Measurements from ENCODE around the gene TTC29. TPM values are rescaled to one million over a fixed set of nuclear protein-coding genes. Genes with fewer than 3 reads are reported as not detected.

Gene TTC29, protein sequence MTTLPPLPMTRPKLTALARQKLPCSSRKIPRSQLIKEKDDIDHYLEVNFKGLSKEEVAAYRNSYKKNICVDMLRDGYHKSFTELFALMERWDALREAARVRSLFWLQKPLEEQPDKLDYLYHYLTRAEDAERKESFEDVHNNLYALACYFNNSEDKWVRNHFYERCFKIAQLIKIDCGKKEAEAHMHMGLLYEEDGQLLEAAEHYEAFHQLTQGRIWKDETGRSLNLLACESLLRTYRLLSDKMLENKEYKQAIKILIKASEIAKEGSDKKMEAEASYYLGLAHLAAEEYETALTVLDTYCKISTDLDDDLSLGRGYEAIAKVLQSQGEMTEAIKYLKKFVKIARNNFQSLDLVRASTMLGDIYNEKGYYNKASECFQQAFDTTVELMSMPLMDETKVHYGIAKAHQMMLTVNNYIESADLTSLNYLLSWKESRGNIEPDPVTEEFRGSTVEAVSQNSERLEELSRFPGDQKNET
- total RNA-seq, result under 1 TPM in 2 of 4 donors, not detected in 2; 0.27 to 0.67 TPM

DNA sequence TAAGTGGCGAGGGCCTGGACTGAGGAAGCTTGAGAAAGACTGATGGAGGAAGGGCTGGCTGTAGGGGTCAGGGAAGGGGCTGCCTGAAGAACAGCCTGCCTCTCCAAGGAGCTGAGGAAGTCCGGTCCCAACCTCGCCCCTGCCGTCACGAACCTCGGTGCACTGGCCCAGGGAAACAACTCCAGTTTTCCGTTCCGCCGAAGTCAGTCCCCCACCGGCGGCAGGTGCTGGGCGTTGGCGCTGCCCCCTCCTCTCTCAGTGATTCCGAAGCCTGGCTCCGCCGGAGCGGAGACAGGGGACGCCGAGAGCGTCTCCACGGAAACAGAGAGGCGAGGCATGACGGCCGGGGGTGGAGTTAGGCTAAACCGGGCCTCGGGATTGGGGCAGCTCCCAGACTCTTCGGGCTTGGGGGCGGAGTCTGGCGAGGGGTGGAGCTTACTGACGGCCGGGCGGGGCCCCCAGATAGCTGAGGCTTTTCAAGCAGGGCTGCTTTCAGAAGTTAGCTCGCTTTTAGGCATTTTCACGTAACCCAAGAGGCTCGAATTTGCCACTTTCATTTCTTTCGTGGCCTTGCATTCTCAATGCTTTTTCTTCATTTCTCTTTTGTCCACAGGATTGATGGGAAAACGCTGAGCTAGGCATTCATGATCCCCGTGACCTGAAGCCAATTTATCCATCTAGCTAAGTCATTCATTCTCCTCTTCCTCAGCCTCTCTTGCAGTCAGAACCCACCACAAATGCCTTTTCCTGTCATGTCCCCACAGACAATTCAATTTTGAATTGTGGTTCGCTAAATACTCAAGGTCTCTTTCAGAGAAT is at the start of gene TTC29:
TSS of gene TTC29 (minus strand) at position 309 of the 819 bp plus-strand sequence. CDS start 5,969 bp downstream, outside the sequence.
- Histone ChIP-seq H3K4me1 (peaks cover 6 to 11% of the 10 kb centered on the region in 2 donors), H3K9me3 (no peaks in the 10 kb centered on the region), H3K36me3 (no peaks in the 10 kb centered on the region), H3K4me3 (replicated peaks in 1 of 3) (peak within 1 kb of the TSS; percentile 23 to 41 (median 34)), H3K27ac (no peak within 1 kb of the TSS), H3K27me3 (no peaks in the 10 kb centered on the region)
- intact Hi-C loops (cut with DNase I), result no loop called here
- TF ChIP-seq, protein P1, sequence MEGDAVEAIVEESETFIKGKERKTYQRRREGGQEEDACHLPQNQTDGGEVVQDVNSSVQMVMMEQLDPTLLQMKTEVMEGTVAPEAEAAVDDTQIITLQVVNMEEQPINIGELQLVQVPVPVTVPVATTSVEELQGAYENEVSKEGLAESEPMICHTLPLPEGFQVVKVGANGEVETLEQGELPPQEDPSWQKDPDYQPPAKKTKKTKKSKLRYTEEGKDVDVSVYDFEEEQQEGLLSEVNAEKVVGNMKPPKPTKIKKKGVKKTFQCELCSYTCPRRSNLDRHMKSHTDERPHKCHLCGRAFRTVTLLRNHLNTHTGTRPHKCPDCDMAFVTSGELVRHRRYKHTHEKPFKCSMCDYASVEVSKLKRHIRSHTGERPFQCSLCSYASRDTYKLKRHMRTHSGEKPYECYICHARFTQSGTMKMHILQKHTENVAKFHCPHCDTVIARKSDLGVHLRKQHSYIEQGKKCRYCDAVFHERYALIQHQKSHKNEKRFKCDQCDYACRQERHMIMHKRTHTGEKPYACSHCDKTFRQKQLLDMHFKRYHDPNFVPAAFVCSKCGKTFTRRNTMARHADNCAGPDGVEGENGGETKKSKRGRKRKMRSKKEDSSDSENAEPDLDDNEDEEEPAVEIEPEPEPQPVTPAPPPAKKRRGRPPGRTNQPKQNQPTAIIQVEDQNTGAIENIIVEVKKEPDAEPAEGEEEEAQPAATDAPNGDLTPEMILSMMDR (IDR thresholded peaks at IDR 0.05), result no peak
- TF ChIP-seq POLR2A (IDR thresholded peaks at IDR 0.05), result no peak
- peak; percentile 96 to 97 for DNase-seq
- WGBS, 2 donors, result 2 to 3% methylated on average over 25 to 33 of the region's 39 CpGs

- Histone ChIP-seq H3K4me1 (no peaks in the 10 kb centered on the region), H3K27me3 (no peaks in the 10 kb centered on the region), H3K36me3 (no peaks in the 10 kb centered on the region), H3K4me3 (replicated peaks in 1 of 3) (no peak overlapping the region), H3K27ac (peak overlapping the region in 1 of 3 donors; percentile 1), H3K9me3 (no peaks in the 10 kb centered on the region)
- 30 to 39% methylated on average over 4 of the region's 4 CpGs for WGBS, 2 donors
- TF ChIP-seq POLR2A (IDR thresholded peaks at IDR 0.05), result no peak
- TF ChIP-seq, protein P1 (IDR thresholded peaks at IDR 0.05), result no peak
- peak; percentile 42 to 46 for DNase-seq
- intact Hi-C loops (cut with DNase I), result no loop called here
These were observed 36.0 kb upstream of the TTC29 start for GRCh38 chr4:146981651-146982050.

DNA sequence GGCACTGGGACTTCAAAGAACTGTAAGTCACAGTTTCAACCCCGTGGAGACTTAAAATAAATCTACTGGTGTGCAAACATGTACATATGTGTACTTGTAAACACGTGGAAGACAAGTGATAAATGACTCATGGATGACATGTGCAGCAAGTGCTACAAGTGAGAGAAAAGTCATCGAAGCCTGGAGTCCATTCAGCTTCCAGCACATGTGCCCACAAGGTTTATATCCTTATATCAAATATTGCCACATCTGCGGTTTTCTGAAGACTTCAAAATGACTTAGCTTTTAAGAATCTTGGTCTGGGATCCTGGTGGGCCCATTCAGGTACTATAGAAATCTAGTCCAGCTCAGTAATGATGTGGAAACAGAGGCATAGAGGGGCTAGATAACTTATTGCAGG is 33.0 kb upstream of the TTC29 start:
- no peak overlapping the region for H3K4me3 ChIP-seq (replicated peaks in 1 of 3)
- intact Hi-C loops (cut with DNase I), result no loop called here

DNA sequence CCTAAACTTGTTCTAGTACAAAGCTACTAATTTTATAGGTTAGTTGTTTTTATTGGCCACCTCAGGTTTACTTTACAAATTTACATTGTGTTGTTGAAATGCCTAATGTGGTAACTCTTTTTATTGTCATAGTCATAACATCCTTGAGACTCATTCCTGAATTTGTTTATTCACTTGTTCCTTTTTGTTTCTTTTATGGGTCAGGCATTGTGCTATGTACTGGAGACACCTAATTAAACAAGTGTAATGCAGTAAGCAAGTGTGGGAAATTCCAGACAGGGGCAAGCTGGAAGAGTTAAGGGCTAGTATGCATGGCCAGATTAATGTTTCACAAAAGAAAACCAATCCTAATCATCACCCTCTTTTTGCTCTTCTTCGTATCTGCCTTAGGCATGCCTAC is 30.5 kb upstream of the TTC29 start:
- no peaks in the 10 kb centered on the region for H3K27me3 ChIP-seq

More for the DNA sequence above, 33.0 kb upstream of the TTC29 start:
- H3K4me1 ChIP-seq, result no peaks in the 10 kb centered on the region
- H3K27me3 ChIP-seq, result no peaks in the 10 kb centered on the region
- H3K36me3 ChIP-seq, result no peaks in the 10 kb centered on the region
- DNase-seq, result no peak
- no peaks in the 10 kb centered on the region for H3K9me3 ChIP-seq
- 77 to 80% methylated on average over 4 of the region's 4 CpGs for WGBS, 2 donors
- TF ChIP-seq POLR2A (IDR thresholded peaks at IDR 0.05), result no peak
- TF ChIP-seq, protein P1 (IDR thresholded peaks at IDR 0.05), result no peak
- no peak overlapping the region for H3K27ac ChIP-seq

More for the DNA sequence above, 30.5 kb upstream of the TTC29 start:
- TF ChIP-seq POLR2A (IDR thresholded peaks at IDR 0.05), result no peak
- TF ChIP-seq, protein P1 (IDR thresholded peaks at IDR 0.05), result no peak
- no peak overlapping the region for H3K27ac ChIP-seq
- no peaks in the 10 kb centered on the region for H3K4me1 ChIP-seq
- no peaks in the 10 kb centered on the region for H3K9me3 ChIP-seq
- intact Hi-C loops (cut with DNase I), result no loop called here
- 28 to 44% methylated on average over 1 of the region's 1 CpG for WGBS, 2 donors
- H3K36me3 ChIP-seq, result no peaks in the 10 kb centered on the region
- no peak for DNase-seq
- no peak overlapping the region for H3K4me3 ChIP-seq (replicated peaks in 1 of 3)

All from thyroid gland (tissue), 4 donors.